Muscle of back (tissue), 11 donors: ENCODE results near the gene NTN5. TPM values are rescaled to one million over a fixed set of nuclear protein-coding genes. Genes with fewer than 3 reads are reported as not detected.
"Not testable (repeated sequence)": the region's sequence is repeated elsewhere in the genome, so short reads cannot be mapped to it uniquely, and the experiment has no call there.

Experiments used
- DNase-seq, 3 donors: peaks; one replicate each; pipeline versions ENCODE4 v3.0.0 to v3.0.0-alpha.2; 2013
- polyA plus RNA-seq, 10 donors: library from polyadenylated mRNA; unstranded; fragments of 120-200 nt; gene quantifications; one replicate each; pipeline ENCODE4 v1.2.1, GENCODE V29; 2013; ENCODE audit not compliant: insufficient read length in 10 of 10

NTN5 gene
- polyA plus RNA-seq, 10 donors = 0.67 to 9.6 (median 2.3) TPM

- no peak for DNase-seq
Measured at GRCh38 chr19:48645620-48646000, 27.2 kb downstream of the NTN5 start.

GRCh38 chr19:48644839-48645619 lies 27.8 kb downstream of the NTN5 start:
- peak; percentile 63 to 91 (median 80) for DNase-seq

GRCh38 chr19:48644355-48644754 lies 28.5 kb downstream of the NTN5 start:
- DNase-seq = no peak

- DNase-seq = no peak
Measured at GRCh38 chr19:48642862-48643261, 30.0 kb downstream of the NTN5 start.

- no peak for DNase-seq
Measured at GRCh38 chr19:48641850-48642249, 31.0 kb downstream of the NTN5 start.

- no peak for DNase-seq
Measured at GRCh38 chr19:48639483-48640375, 33.1 kb downstream of the NTN5 start.

GRCh38 chr19:48638831-48639381 lies 33.9 kb downstream of the NTN5 start:
- DNase-seq = no peak

GRCh38 chr19:48637948-48638830 lies 34.6 kb downstream of the NTN5 start:
- peak; percentile 91 to 95 (median 92) for DNase-seq

GRCh38 chr19:48637449-48637947 lies 35.3 kb downstream of the NTN5 start:
- DNase-seq = peak; percentile 98 to 99 (median 99)

GRCh38 chr19:48636859-48637448 lies 35.9 kb downstream of the NTN5 start, which contains the start of gene DBP:
Gene DBP, minus strand, starts transcription at chr19:48637379. Its CDS starts 385 bp downstream, at chr19:48636994.
- DNase-seq = no peak

GRCh38 chr19:48635966-48636858 lies 36.6 kb downstream of the NTN5 start:
- DNase-seq = peak in 1 of 3 donors; percentile 45

GRCh38 chr19:48635263-48635965 lies 37.4 kb downstream of the NTN5 start:
- no peak for DNase-seq

GRCh38 chr19:48634424-48635262 lies 38.2 kb downstream of the NTN5 start:
- peak; percentile 94 to 96 (median 95) for DNase-seq

- DNase-seq = no peak
Measured at GRCh38 chr19:48634036-48634342, 38.8 kb downstream of the NTN5 start.

- DNase-seq = no peak
Measured at GRCh38 chr19:48633148-48634035, 39.4 kb downstream of the NTN5 start.

GRCh38 chr19:48632692-48633147 lies 40.1 kb downstream of the NTN5 start:
- no peak for DNase-seq

- DNase-seq = not testable (repeated sequence)
Measured at GRCh38 chr19:48632286-48632685, 40.5 kb downstream of the NTN5 start.
